ENCODE data around the gene MTO1. TPM values are rescaled to one million over a fixed set of nuclear protein-coding genes. Genes with fewer than 3 reads are reported as not detected.

MTO1 gene
- total and polyA plus RNA-seq, 3 experiments from 2014 or later: 34.4 to 48.1 (median 44.2) TPM

GRCh38 chr6:73521351-73521985, 59.9 kb downstream of the MTO1 start:
- H3K27me3 Mint-ChIP-seq: peaks cover 0 to 11% of the 10 kb centered on the region in 2 donors
- CTCF ChIA-PET: interaction anchor here (1.1 to 5.4 kb wide), 6 partner anchors 59 to 131 kb away, joined by 4 to 36 read pairs (median 9); partner anchors contain the start of genes MTO1 and SLC17A5
- peaks cover 22 to 53% (median 24%) of the 10 kb centered on the region in 3 donors for H3K36me3 Mint-ChIP-seq
- Histone ChIP-seq H3K27ac (ENCODE audit: low read depth, low read length) (peak overlapping the region; percentile 100), H3K4me1 (ENCODE audit: insufficient read depth, low read length) (peaks cover 47% of the 10 kb centered on the region), H3K36me3 (ENCODE audit: insufficient read depth, low read length) (peaks cover 33% of the 10 kb centered on the region), H3K9me3 (ENCODE audit: low read length) (no peaks in the 10 kb centered on the region), H3K27me3 (ENCODE audit: insufficient read depth, low read length, poor library complexity, severe bottlenecking) (no peaks in the 10 kb centered on the region), H3K4me3 (ENCODE audit: low read length) (peak overlapping the region; percentile 67)
- peaks cover 58 to 65% (median 58%) of the 10 kb centered on the region in 3 donors for H3K4me1 Mint-ChIP-seq
- peak overlapping the region; percentile 89 to 99 (median 96) for H3K4me3 Mint-ChIP-seq
- peak overlapping the region; percentile 92 to 99 (median 99) for H3K27ac Mint-ChIP-seq
- POLR2A ChIA-PET: interaction anchor here (0.9 to 4.8 kb wide), 13 partner anchors 31 to 1764 kb away, joined by 3 to 67 read pairs (median 6); partner anchors contain the start of genes MTO1, SLC17A5 and TMEM30A
- DNase-seq: peak in 1 of 5 donors; percentile 83
- H3K9me3 Mint-ChIP-seq: no peaks in the 10 kb centered on the region

- Histone ChIP-seq H3K4me3 (ENCODE audit: low read length) (peak overlapping the region; percentile 67), H3K36me3 (ENCODE audit: insufficient read depth, low read length) (peaks cover 16% of the 10 kb centered on the region), H3K27ac (ENCODE audit: low read depth, low read length) (peak overlapping the region; percentile 100), H3K27me3 (ENCODE audit: insufficient read depth, low read length, poor library complexity, severe bottlenecking) (no peaks in the 10 kb centered on the region), H3K4me1 (ENCODE audit: insufficient read depth, low read length) (peaks cover 34% of the 10 kb centered on the region), H3K9me3 (ENCODE audit: low read length) (no peaks in the 10 kb centered on the region)
- Mint-ChIP-seq H3K4me3 (peak overlapping the region; percentile 89 to 99 (median 95)), H3K36me3 (peaks cover 10 to 34% (median 12%) of the 10 kb centered on the region in 3 donors), H3K4me1 (peaks cover 39 to 47% (median 40%) of the 10 kb centered on the region in 3 donors), H3K27me3 (peaks cover 0 to 11% of the 10 kb centered on the region in 2 donors), H3K9me3 (no peaks in the 10 kb centered on the region), H3K27ac (peak overlapping the region; percentile 92 to 99 (median 99))
- POLR2A ChIA-PET: interaction anchor here (0.6 to 4.8 kb wide), 7 partner anchors 57 to 130 kb away, joined by 3 to 67 read pairs (median 7); partner anchors contain the start of genes MTO1 and SLC17A5
- peak; percentile 72 to 85 (median 78) for DNase-seq
- CTCF ChIA-PET: interaction anchor here (0.7 to 5.4 kb wide), 7 partner anchors 8 to 130 kb away, joined by 3 to 36 read pairs (median 4); no protein-coding TSS in a partner anchor
These were observed 62.0 kb downstream of the MTO1 start for GRCh38 chr6:73523434-73524123.

GRCh38 chr6:73525546-73526330, 64.2 kb downstream of the MTO1 start:
- Histone ChIP-seq H3K9me3 (ENCODE audit: low read length) (no peaks in the 10 kb centered on the region), H3K36me3 (ENCODE audit: insufficient read depth, low read length) (no peaks in the 10 kb centered on the region), H3K4me3 (ENCODE audit: low read length) (no peak overlapping the region), H3K27ac (ENCODE audit: low read depth, low read length) (no peak overlapping the region), H3K4me1 (ENCODE audit: insufficient read depth, low read length) (peaks cover 21% of the 10 kb centered on the region), H3K27me3 (ENCODE audit: insufficient read depth, low read length, poor library complexity, severe bottlenecking) (no peaks in the 10 kb centered on the region)
- Mint-ChIP-seq H3K9me3 (no peaks in the 10 kb centered on the region), H3K27ac (no peak overlapping the region), H3K4me3 (peak overlapping the region in 1 of 7 donors; percentile 36), H3K4me1 (peaks cover 20 to 25% (median 24%) of the 10 kb centered on the region in 3 donors), H3K27me3 (peaks cover 0 to 4% of the 10 kb centered on the region in 2 donors), H3K36me3 (peaks cover 0 to 13% (median 0%) of the 10 kb centered on the region in 3 donors)
- ChIA-PET POLR2A (interaction anchor here (1.0 kb wide), 1 partner anchor 12 kb away, joined by 3 read pairs; no protein-coding TSS in a partner anchor), CTCF (interaction anchor here (0.7 to 2.2 kb wide), 4 partner anchors 10 to 85 kb away, joined by 3 to 8 read pairs (median 4); no protein-coding TSS in a partner anchor)
- DNase-seq: no peak

GRCh38 chr6:73528897-73529296, 67.4 kb downstream of the MTO1 start:
- Mint-ChIP-seq H3K27me3 (peaks cover 0 to 3% of the 10 kb centered on the region in 2 donors), H3K9me3 (no peaks in the 10 kb centered on the region), H3K4me3 (no peak overlapping the region), H3K4me1 (peaks cover 5 to 7% (median 6%) of the 10 kb centered on the region in 3 donors), H3K27ac (no peak overlapping the region), H3K36me3 (no peaks in the 10 kb centered on the region)
- no peaks in the 10 kb centered on the region for H3K36me3 ChIP-seq (ENCODE audit: insufficient read depth, low read length)
- H3K4me1 ChIP-seq (ENCODE audit: insufficient read depth, low read length): peaks cover 5% of the 10 kb centered on the region
- DNase-seq: no peak
- no peaks in the 10 kb centered on the region for H3K9me3 ChIP-seq (ENCODE audit: low read length)
- H3K4me3 ChIP-seq (ENCODE audit: low read length): no peak overlapping the region
- H3K27me3 ChIP-seq (ENCODE audit: insufficient read depth, low read length, poor library complexity, severe bottlenecking): no peaks in the 10 kb centered on the region
- CTCF ChIA-PET: no interaction called here
- H3K27ac ChIP-seq (ENCODE audit: low read depth, low read length): no peak overlapping the region
- POLR2A ChIA-PET: no interaction called here

GRCh38 chr6:73532293-73532692, 70.8 kb downstream of the MTO1 start:
- H3K4me3 ChIP-seq (ENCODE audit: low read length): no peak overlapping the region
- H3K4me1 ChIP-seq (ENCODE audit: insufficient read depth, low read length): no peaks in the 10 kb centered on the region
- POLR2A ChIA-PET: no interaction called here
- no peak overlapping the region for H3K27ac ChIP-seq (ENCODE audit: low read depth, low read length)
- no peaks in the 10 kb centered on the region for H3K27me3 ChIP-seq (ENCODE audit: insufficient read depth, low read length, poor library complexity, severe bottlenecking)
- Mint-ChIP-seq H3K4me3 (no peak overlapping the region), H3K4me1 (no peaks in the 10 kb centered on the region), H3K36me3 (no peaks in the 10 kb centered on the region), H3K27me3 (peaks cover 0 to 3% of the 10 kb centered on the region in 2 donors), H3K27ac (peak overlapping the region in 1 of 8 donors; percentile 62), H3K9me3 (no peaks in the 10 kb centered on the region)
- CTCF ChIA-PET: interaction anchor here (1.3 kb wide), 1 partner anchor 11 kb away, joined by 3 read pairs; no protein-coding TSS in a partner anchor
- no peak for DNase-seq
- no peaks in the 10 kb centered on the region for H3K9me3 ChIP-seq (ENCODE audit: low read length)
- H3K36me3 ChIP-seq (ENCODE audit: insufficient read depth, low read length): no peaks in the 10 kb centered on the region

GRCh38 chr6:73534628-73535027, 73.1 kb downstream of the MTO1 start:
- Mint-ChIP-seq H3K4me3 (no peak overlapping the region), H3K27ac (no peak overlapping the region), H3K27me3 (peaks cover 0 to 3% of the 10 kb centered on the region in 2 donors), H3K36me3 (no peaks in the 10 kb centered on the region), H3K9me3 (no peaks in the 10 kb centered on the region), H3K4me1 (no peaks in the 10 kb centered on the region)
- Histone ChIP-seq H3K36me3 (ENCODE audit: insufficient read depth, low read length) (no peaks in the 10 kb centered on the region), H3K4me1 (ENCODE audit: insufficient read depth, low read length) (no peaks in the 10 kb centered on the region), H3K4me3 (ENCODE audit: low read length) (no peak overlapping the region), H3K27me3 (ENCODE audit: insufficient read depth, low read length, poor library complexity, severe bottlenecking) (no peaks in the 10 kb centered on the region), H3K27ac (ENCODE audit: low read depth, low read length) (no peak overlapping the region), H3K9me3 (ENCODE audit: low read length) (no peaks in the 10 kb centered on the region)
- CTCF ChIA-PET: no interaction called here
- POLR2A ChIA-PET: no interaction called here
- no peak for DNase-seq

GRCh38 chr6:73537677-73538076, 76.1 kb downstream of the MTO1 start:
- peaks cover 0 to 3% of the 10 kb centered on the region in 2 donors for H3K27me3 Mint-ChIP-seq
- Histone ChIP-seq H3K27me3 (ENCODE audit: insufficient read depth, low read length, poor library complexity, severe bottlenecking) (no peaks in the 10 kb centered on the region), H3K4me3 (ENCODE audit: low read length) (no peak overlapping the region), H3K9me3 (ENCODE audit: low read length) (no peaks in the 10 kb centered on the region), H3K4me1 (ENCODE audit: insufficient read depth, low read length) (no peaks in the 10 kb centered on the region), H3K36me3 (ENCODE audit: insufficient read depth, low read length) (no peaks in the 10 kb centered on the region), H3K27ac (ENCODE audit: low read depth, low read length) (no peak overlapping the region)
- H3K36me3 Mint-ChIP-seq: no peaks in the 10 kb centered on the region
- POLR2A ChIA-PET: interaction anchor here (0.9 kb wide), 1 partner anchor 18 kb away, joined by 7 read pairs; no protein-coding TSS in a partner anchor
- no peak for DNase-seq
- no peaks in the 10 kb centered on the region for H3K4me1 Mint-ChIP-seq
- CTCF ChIA-PET: interaction anchor here (1.1 kb wide), 1 partner anchor 75 kb away, joined by 3 read pairs; no protein-coding TSS in a partner anchor
- H3K27ac Mint-ChIP-seq: no peak overlapping the region
- H3K4me3 Mint-ChIP-seq: no peak overlapping the region
- no peaks in the 10 kb centered on the region for H3K9me3 Mint-ChIP-seq

Measured in CD8-positive, alpha-beta memory T cell (primary cell).